Mesothelial cell of epicardium (in vitro differentiated cells): ENCODE data around the gene SPACDR. TPM values are rescaled to one million over a fixed set of nuclear protein-coding genes. Genes with fewer than 3 reads are reported as not detected.
A peak's percentile ranks its signal among the peaks of the same experiment; 100 is the strongest.

Experiments
- DNase-seq, 2 experiments: peaks; one replicate each; pipeline ENCODE4 v3.0.0; 2021; ENCODE audit warnings: low spot score in 2 of 2; ENCODE audit not compliant: unreplicated experiment in 2 of 2
- H3K27ac Mint-ChIP-seq: 2 replicates; pipeline ENCODE4 v1.8.0; 2021; ENCODE audit warnings: mixed read lengths
- H3K27me3 Mint-ChIP-seq: 2 replicates; pipeline ENCODE4 v1.8.0; 2021; ENCODE audit warnings: low read depth, mixed read lengths
- H3K36me3 Mint-ChIP-seq: 2 replicates; pipeline ENCODE4 v1.8.0; 2021; ENCODE audit warnings: mixed read lengths
- H3K4me1 Mint-ChIP-seq: 2 replicates; pipeline ENCODE4 v1.8.0; 2021; ENCODE audit warnings: mixed read lengths
- H3K4me3 Mint-ChIP-seq: 2 replicates; pipeline ENCODE4 v1.8.0; 2021; ENCODE audit warnings: mild to moderate bottlenecking, moderate library complexity, mixed read lengths
- H3K9me3 Mint-ChIP-seq: 2 replicates; pipeline ENCODE4 v1.8.0; 2021; ENCODE audit warnings: mixed read lengths
- total RNA-seq: library from RNA; stranded (reverse); gene quantifications from 3 replicates; pipeline ENCODE4 v1.2.1, GENCODE V29; 2021
- TF ChIP-seq, protein P1 (sequence below): fragments of 200-600 bp; sonication (generic); IDR thresholded peaks from one replicate; pipeline ENCODE4 v1.5.0; 2021; ENCODE audit warnings: antibody characterized with exemption; ENCODE audit not compliant: unreplicated experiment

The SPACDR gene
- total RNA-seq, 1 donor from 2014 or later, result 2.0 TPM

DNA sequence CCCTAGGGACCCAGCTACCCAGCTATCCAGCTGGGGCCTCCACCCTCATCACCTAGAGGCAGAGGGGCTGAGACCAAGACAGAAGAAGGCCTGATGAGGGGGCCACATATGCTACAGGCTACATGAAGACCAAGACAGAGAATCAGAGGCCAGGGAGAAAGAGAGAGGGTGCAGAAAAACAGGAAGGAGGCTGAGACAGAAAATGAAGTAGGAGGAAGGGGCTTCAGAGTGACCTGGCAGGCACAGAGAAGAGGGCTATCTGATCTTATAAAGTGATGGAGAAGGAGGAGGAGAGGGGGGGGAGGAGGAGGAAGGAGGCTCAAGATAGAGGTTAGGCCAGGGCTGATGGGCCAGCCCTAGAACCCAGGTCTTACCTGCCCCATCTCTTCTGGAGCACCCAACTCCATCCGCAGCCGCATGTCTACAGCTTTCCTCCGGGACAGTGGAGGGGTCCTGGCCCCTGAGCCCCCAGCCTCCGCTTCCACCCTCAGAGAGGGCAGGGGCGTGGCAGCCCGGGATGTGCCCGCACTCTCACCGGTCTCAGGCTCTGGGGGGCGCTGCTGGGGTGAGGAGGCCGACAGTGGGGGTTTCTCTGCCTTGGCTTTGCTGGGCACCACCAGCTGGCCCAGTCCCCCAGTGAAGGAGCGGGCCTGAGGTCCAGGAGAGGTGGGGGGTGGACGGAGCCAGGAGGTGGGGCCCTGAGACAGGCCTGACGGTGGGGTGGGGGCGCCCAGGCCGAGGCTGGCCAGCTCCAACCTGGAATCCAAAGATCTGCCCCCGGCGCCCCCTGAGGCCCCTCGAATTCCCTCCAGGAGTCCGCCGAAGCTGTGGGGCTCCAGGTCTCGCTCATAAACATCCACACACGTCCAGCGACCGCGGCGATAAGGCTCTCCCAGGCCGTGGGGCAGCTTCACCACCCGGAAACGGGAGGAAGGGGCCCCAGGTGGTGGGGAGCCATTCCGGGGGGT lies 13.1 kb upstream of the SPACDR start:
- Mint-ChIP-seq H3K4me3 (peak overlapping the region; percentile 88), H3K36me3 (peaks cover 4% of the 10 kb centered on the region), H3K4me1 (peaks cover 27% of the 10 kb centered on the region), H3K27me3 (no peaks in the 10 kb centered on the region), H3K9me3 (no peaks in the 10 kb centered on the region), H3K27ac (peak overlapping the region; percentile 24)
- DNase-seq, result no peak
- TF ChIP-seq, protein P1, sequence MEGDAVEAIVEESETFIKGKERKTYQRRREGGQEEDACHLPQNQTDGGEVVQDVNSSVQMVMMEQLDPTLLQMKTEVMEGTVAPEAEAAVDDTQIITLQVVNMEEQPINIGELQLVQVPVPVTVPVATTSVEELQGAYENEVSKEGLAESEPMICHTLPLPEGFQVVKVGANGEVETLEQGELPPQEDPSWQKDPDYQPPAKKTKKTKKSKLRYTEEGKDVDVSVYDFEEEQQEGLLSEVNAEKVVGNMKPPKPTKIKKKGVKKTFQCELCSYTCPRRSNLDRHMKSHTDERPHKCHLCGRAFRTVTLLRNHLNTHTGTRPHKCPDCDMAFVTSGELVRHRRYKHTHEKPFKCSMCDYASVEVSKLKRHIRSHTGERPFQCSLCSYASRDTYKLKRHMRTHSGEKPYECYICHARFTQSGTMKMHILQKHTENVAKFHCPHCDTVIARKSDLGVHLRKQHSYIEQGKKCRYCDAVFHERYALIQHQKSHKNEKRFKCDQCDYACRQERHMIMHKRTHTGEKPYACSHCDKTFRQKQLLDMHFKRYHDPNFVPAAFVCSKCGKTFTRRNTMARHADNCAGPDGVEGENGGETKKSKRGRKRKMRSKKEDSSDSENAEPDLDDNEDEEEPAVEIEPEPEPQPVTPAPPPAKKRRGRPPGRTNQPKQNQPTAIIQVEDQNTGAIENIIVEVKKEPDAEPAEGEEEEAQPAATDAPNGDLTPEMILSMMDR, result no peak

DNA sequence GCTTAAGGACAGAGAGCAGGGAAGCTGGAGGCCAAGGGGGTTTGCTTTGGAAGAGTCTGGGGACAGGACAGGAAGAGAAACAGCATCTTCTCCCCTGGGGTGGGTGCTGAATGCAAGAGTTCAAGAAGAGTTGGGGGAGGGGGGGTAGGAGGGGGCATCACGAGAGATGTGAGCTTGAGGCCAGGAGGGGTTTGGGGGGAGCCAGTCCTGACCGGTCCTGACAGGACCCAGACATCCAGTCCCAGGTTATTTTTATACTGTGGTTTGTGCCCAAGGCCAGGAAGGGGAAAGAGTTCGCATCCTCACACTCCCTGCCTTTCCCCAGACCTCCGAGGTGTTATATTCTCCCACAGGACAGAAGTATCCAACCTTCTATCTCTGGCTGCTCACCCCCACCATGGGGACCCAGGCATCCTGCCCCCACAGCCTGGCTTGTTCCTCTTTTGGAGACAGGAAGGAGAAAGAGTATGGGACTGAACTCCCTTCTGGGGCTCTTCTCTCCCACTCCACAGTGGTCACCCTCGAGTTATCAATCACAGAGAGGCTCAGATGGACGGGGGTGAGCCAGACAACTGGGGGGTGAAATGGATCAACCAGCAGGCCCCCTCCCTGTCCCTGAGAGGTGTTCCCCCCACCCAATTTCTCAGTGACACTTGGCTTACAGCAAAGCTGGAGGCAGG lies 12.2 kb upstream of the SPACDR start:
- H3K36me3 Mint-ChIP-seq, result peaks cover 6% of the 10 kb centered on the region
- no peak for DNase-seq
- no peaks in the 10 kb centered on the region for H3K27me3 Mint-ChIP-seq
- H3K4me3 Mint-ChIP-seq, result peak overlapping the region; percentile 88
- H3K4me1 Mint-ChIP-seq, result peaks cover 24% of the 10 kb centered on the region
- TF ChIP-seq, protein P1, result no peak
- peak overlapping the region; percentile 90 for H3K27ac Mint-ChIP-seq
- H3K9me3 Mint-ChIP-seq, result no peaks in the 10 kb centered on the region

DNA sequence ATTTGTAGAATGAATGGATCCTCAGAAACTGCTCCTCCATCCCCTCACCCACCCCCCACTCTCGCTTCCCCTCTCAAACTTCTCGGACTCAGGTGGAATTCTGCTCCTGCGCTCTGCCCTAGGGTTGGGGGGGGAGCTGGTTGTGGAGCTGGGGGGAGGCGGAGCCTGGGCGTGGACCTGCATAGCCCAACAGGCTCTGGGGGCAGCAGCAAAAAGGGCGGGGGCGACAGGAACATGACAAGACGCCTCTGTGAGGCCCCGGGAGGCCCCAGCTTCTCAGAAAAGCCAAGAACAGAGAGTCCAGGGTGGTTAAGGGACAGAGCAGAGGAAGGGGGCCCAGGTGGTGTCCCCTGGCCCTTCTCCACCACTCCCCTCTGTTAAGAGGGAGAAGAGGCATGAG lies 11.5 kb upstream of the SPACDR start:
- peak overlapping the region; percentile 66 for H3K4me3 Mint-ChIP-seq
- peaks cover 24% of the 10 kb centered on the region for H3K4me1 Mint-ChIP-seq
- peaks cover 9% of the 10 kb centered on the region for H3K36me3 Mint-ChIP-seq
- H3K27ac Mint-ChIP-seq, result peak overlapping the region; percentile 90
- H3K9me3 Mint-ChIP-seq, result no peaks in the 10 kb centered on the region
- H3K27me3 Mint-ChIP-seq, result no peaks in the 10 kb centered on the region
- DNase-seq, result no peak
- TF ChIP-seq, protein P1, result no peak

DNA sequence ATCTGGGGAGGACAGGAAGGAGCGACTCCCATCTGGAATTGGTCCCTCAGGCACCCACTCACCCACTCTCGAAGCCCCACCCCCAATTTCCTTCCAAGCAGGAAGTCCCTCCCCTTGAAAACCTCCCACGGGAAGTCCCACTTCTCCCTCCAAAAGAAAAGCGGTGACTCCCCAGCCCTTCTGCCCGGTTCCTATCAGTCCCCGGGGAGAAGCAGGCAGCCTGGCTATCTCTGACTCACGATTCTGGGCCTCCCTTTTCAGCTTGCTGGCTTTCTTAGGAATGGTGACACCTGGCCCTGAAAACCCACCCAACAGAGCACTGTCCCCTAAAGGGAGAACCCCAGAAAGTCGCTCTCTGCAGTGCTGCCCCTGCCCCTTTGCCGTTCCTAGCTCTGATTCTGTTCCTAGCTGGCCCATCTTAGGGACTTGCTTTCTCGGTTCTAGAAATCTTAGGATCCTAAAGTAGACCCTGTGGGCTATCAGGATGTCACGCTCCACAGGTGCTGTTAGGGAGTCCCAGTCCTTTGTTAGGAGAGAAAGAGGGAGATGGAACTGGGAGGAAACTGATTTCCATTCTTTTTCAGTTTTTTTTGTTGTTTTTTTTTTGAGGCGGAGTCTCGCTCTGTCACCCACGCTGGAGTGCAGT lies 8.9 kb upstream of the SPACDR start:
- Mint-ChIP-seq H3K4me1 (peaks cover 27% of the 10 kb centered on the region), H3K27ac (peak overlapping the region; percentile 56), H3K27me3 (no peaks in the 10 kb centered on the region), H3K4me3 (no peak overlapping the region), H3K36me3 (peaks cover 9% of the 10 kb centered on the region), H3K9me3 (no peaks in the 10 kb centered on the region)
- TF ChIP-seq, protein P1, result no peak
- no peak for DNase-seq

DNA sequence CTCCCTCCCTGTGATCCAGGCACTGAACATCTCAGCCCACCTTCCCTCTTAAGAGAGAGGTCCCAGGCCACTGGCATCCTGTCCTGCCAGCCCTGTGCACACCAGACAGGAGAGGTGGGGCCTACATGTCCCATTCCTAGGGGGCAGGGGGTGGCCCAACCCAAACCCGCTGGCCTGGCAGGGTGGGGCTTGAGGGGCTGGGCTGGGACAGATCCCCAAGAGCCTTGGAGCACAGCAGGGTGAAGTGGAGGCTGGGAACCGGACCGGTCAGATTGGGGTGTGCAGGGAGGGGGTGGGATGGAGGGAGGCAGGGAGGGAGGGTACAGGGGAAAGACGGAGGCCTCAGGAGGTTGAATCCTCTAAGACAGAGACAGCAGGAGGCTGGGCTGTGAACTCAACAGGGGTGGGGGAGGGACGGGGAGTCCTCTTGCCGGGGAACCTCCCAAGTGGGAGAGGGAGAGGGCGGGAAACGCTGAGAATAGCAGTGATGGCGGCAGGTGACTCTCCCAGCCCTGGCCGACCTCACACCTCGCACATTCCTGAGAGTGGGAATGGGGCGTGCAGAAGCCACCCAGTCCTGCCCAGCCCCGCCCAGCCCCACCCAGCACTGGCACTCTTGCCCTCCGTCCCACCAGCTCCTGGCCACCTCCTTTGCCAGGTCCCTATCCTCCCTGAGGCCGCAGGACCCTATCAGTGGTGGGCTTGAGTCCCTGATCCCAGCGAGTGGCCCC lies 8.2 kb upstream of the SPACDR start:
- peaks cover 9% of the 10 kb centered on the region for H3K36me3 Mint-ChIP-seq
- peaks cover 27% of the 10 kb centered on the region for H3K4me1 Mint-ChIP-seq
- H3K4me3 Mint-ChIP-seq, result no peak overlapping the region
- H3K27me3 Mint-ChIP-seq, result no peaks in the 10 kb centered on the region
- no peaks in the 10 kb centered on the region for H3K9me3 Mint-ChIP-seq
- peak overlapping the region; percentile 56 for H3K27ac Mint-ChIP-seq
- TF ChIP-seq, protein P1, result no peak
- no peak for DNase-seq
